Progenitor cell of endocrine pancreas (in vitro differentiated cells): ENCODE measurements around the gene JTB. TPM values are rescaled to one million over a fixed set of nuclear protein-coding genes. Genes with fewer than 3 reads are reported as not detected.

Source experiments
- DNase-seq: peaks from one replicate; pipeline ENCODE4 v3.0.0; 2021; ENCODE audit warnings: low spot score; ENCODE audit not compliant: unreplicated experiment
- H3K27ac Mint-ChIP-seq: 2 replicates; pipeline ENCODE4 v1.8.0; 2021; ENCODE audit warnings: mild to moderate bottlenecking, moderate library complexity, mixed read lengths
- H3K27me3 Mint-ChIP-seq: 2 replicates; pipeline ENCODE4 v1.8.0; 2021; ENCODE audit warnings: mixed read lengths
- H3K36me3 Mint-ChIP-seq: 2 replicates; pipeline ENCODE4 v1.8.0; 2022; ENCODE audit warnings: mixed read lengths; ENCODE audit not compliant: insufficient read depth
- H3K4me1 Mint-ChIP-seq: 2 replicates; pipeline ENCODE4 v1.8.0; 2021; ENCODE audit warnings: low read depth, mixed read lengths
- H3K4me3 Mint-ChIP-seq: 2 replicates; pipeline ENCODE4 v1.8.0; 2021; ENCODE audit warnings: low read depth, mild to moderate bottlenecking, moderate library complexity, mixed read lengths
- H3K9me3 Mint-ChIP-seq: 2 replicates; pipeline ENCODE4 v1.8.0; 2021; ENCODE audit warnings: low read depth, mixed read lengths
- total RNA-seq: library from RNA; stranded (reverse); gene quantifications from 2 replicates; pipeline ENCODE4 v1.2.1, GENCODE V29; 2021
- TF ChIP-seq, protein P1 (sequence below): fragments of 200-600 bp; sonication (generic); IDR thresholded peaks from one replicate; pipeline ENCODE4 v1.5.0; 2021; ENCODE audit warnings: antibody characterized with exemption, mild to moderate bottlenecking; ENCODE audit not compliant: unreplicated experiment

Gene JTB
- total RNA-seq, 1 donor from 2014 or later = 75.0 TPM

DNA sequence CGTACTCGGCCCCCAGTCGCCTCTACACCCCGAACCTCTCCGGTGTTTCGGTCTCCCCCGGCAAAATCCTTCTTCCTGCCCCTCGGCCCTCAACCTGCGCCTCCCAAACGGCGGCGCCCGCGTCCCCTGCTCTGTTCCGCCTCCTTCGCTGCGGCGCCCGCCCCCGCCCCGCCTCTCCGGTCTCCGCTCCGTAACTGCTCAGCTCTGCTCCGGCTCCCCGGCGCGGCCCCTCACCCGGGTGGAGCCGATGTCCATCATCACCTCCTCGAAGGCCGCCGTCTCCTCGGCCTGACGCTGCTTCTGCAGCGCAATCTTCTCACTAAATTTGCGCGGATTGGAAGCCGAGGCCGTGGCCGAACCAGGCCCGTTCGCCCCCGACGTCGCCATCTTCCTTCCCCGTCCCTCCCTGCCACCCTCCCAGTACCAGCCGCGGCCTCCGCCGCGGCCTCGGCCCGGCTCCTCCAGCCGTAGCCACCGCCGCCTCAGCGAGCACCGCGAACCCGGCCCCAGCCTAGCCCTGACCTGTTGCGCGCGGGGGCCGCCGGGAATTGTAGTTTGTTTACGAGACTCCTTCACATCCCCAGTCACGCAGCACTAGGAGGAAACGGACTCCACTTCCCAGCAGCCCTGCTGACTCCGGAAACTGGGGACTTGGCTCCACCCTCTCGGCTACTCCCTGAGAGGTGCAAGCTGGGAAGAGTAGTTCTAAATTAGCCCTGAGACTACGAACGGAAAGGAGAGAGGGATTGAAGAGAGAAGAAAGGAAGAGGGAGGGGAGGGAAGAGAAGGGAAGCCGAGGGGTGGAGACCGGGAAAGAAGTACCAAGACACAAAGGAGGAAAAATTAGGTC, 19.1 kb downstream of the JTB start, which contains the start of gene CRTC2:
Gene CRTC2 (minus strand): TSS at position 502 of the 850 bp plus-strand sequence. CDS start 115 bp downstream, at position 387.
- TF ChIP-seq, protein P1, sequence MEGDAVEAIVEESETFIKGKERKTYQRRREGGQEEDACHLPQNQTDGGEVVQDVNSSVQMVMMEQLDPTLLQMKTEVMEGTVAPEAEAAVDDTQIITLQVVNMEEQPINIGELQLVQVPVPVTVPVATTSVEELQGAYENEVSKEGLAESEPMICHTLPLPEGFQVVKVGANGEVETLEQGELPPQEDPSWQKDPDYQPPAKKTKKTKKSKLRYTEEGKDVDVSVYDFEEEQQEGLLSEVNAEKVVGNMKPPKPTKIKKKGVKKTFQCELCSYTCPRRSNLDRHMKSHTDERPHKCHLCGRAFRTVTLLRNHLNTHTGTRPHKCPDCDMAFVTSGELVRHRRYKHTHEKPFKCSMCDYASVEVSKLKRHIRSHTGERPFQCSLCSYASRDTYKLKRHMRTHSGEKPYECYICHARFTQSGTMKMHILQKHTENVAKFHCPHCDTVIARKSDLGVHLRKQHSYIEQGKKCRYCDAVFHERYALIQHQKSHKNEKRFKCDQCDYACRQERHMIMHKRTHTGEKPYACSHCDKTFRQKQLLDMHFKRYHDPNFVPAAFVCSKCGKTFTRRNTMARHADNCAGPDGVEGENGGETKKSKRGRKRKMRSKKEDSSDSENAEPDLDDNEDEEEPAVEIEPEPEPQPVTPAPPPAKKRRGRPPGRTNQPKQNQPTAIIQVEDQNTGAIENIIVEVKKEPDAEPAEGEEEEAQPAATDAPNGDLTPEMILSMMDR = no peak
- Mint-ChIP-seq H3K36me3 (peaks cover 10% of the 10 kb centered on the region), H3K4me3 (peak within 1 kb of the TSS; percentile 99), H3K27me3 (no peaks in the 10 kb centered on the region), H3K4me1 (peaks cover 40% of the 10 kb centered on the region), H3K9me3 (no peaks in the 10 kb centered on the region), H3K27ac (peak within 1 kb of the TSS; percentile 99)
- DNase-seq = peak; percentile 94

DNA sequence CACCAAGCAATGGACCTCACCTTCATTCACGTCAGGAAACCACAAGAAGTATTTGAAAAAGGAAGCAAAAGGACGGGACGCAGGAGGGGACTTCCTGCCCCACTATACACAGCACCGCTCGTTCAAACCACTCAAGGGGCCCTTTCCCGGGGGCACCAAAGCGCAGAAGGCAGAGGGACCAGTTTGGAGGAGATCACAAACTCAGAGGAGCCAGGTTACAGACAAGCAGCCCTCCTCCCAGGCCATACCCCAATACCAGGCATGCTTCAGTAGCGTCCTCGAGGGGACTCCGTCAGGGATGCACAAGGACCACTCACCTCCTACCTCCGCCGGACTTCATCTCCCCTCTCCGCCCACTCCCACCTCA, 19.7 kb downstream of the JTB start:
- Mint-ChIP-seq H3K4me3 (peak overlapping the region; percentile 99), H3K36me3 (peaks cover 10% of the 10 kb centered on the region), H3K27me3 (no peaks in the 10 kb centered on the region), H3K27ac (peak overlapping the region; percentile 99), H3K9me3 (no peaks in the 10 kb centered on the region), H3K4me1 (peaks cover 39% of the 10 kb centered on the region)
- TF ChIP-seq, protein P1 = no peak
- no peak for DNase-seq

DNA sequence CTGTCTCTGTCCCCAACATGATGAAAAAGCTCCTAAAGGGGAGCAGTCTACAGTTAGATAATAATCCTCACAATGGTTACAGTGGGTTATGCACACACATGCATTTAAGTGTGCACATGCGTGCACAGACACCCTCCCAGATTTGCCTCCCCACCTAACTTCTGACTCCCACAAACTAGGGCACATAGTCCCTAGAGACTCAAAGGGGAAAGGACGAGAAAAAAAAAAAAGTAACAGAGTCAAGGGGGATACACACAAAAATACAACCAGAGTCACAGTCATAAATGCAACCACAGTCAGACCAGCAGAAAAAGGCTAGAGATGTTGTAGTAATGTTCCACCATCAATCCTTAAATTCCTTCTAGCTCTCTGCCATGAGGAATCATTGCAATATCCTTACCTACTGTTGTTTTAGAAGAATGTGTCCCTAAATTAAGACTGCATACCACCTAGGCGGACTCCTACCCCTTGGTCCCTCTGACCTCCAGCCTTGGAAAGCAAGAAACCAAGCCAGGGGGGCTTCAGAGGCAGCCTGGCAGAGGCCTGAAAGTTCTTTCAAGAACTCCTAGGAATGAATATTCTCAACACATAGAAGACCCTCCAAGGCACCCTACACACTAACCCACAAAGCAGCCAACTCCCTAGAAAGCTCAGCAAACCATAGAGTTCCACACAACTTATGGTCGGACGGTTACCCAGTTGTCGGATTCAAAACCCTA, 20.3 kb downstream of the JTB start:
- peaks cover 34% of the 10 kb centered on the region for H3K4me1 Mint-ChIP-seq
- H3K27me3 Mint-ChIP-seq = no peaks in the 10 kb centered on the region
- H3K4me3 Mint-ChIP-seq = peak overlapping the region; percentile 99
- peak overlapping the region; percentile 99 for H3K27ac Mint-ChIP-seq
- DNase-seq = no peak
- H3K36me3 Mint-ChIP-seq = peaks cover 10% of the 10 kb centered on the region
- TF ChIP-seq, protein P1 = no peak
- H3K9me3 Mint-ChIP-seq = no peaks in the 10 kb centered on the region

DNA sequence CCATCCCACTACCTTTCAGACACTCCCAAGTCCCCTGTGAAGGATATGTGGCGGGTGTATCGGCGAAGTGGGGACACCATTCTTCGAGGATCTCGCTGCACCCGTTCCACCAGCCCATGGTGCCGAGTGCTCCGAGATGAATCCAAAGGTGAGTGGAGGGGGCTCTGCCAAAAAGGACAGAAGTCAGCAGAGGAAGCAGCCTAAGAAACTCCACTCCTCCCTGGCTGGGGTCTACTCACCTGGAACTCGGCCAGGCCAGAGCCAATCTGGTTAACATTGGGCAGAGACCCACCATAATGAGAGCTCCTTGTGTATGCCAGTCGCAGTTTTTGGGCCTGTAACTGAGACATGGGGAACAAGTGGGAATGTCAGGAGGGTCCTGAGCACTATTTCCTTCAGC, 22.6 kb downstream of the JTB start:
- TF ChIP-seq, protein P1 = no peak
- no peak for DNase-seq
- no peak overlapping the region for H3K4me3 Mint-ChIP-seq
- H3K9me3 Mint-ChIP-seq = no peaks in the 10 kb centered on the region
- H3K4me1 Mint-ChIP-seq = peaks cover 22% of the 10 kb centered on the region
- H3K36me3 Mint-ChIP-seq = peaks cover 8% of the 10 kb centered on the region
- no peaks in the 10 kb centered on the region for H3K27me3 Mint-ChIP-seq
- H3K27ac Mint-ChIP-seq = peak overlapping the region; percentile 12

DNA sequence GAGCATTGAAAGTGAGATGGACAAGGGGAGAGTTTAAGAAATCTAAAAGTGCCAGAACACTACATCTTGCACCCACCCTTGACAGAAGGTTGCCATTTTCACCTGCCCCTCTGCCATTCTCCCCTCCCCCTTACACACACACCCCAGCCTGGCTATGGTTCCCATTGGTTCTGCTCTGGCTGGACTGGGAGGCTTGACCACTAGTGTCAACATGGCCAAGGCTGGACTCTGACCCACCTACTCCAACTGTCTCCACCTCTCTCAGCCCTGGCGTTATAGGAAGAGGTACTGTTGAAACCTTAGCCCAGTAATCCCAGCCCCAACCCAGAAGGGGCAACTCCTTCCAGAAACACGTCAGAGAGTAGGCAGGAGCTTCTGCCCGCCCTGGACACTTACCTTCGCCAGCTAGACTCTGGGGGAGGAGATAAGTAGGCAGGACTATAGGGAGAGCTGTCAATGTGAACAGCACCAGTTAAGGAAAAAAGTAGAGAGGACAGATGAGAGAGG, 23.6 kb downstream of the JTB start:
- no peaks in the 10 kb centered on the region for H3K27me3 Mint-ChIP-seq

More for the DNA sequence above, 23.6 kb downstream of the JTB start:
- H3K9me3 Mint-ChIP-seq = no peaks in the 10 kb centered on the region
- H3K36me3 Mint-ChIP-seq = peaks cover 8% of the 10 kb centered on the region
- no peak for DNase-seq
- TF ChIP-seq, protein P1 = no peak
- peaks cover 22% of the 10 kb centered on the region for H3K4me1 Mint-ChIP-seq
- no peak overlapping the region for H3K4me3 Mint-ChIP-seq
- peak overlapping the region; percentile 12 for H3K27ac Mint-ChIP-seq
